Liver (tissue), 9 donors: ENCODE measurements around the gene PCNX2. TPM values are rescaled to one million over a fixed set of nuclear protein-coding genes. Genes with fewer than 3 reads are reported as not detected.

Source experiments
- DNase-seq: peaks from one replicate; pipeline ENCODE4 v3.0.0-alpha.2; 2017; ENCODE audit warnings: low spot score
- H3K27ac ChIP-seq, 2 donors: one replicate each; pipeline ENCODE4 v1.7.0; 2013; ENCODE audit warnings: inconsistent platforms in 2 of 2, low read length in 2 of 2, control low read depth in 1 of 2, low read depth in 1 of 2, mild to moderate bottlenecking in 1 of 2
- H3K27me3 ChIP-seq, 4 donors: one replicate each; pipeline versions ENCODE4 v1.6.1 to v1.7.0; 2013; ENCODE audit warnings: low read length in 3 of 4, inconsistent platforms in 1 of 4, mild to moderate bottlenecking in 1 of 4, moderate library complexity in 1 of 4; ENCODE audit not compliant: control insufficient read depth in 4 of 4, insufficient read depth in 4 of 4
- H3K36me3 ChIP-seq, 4 donors: one replicate each; pipeline versions ENCODE4 v1.6.1 to v1.7.0; 2013; ENCODE audit warnings: low read length in 3 of 4, mild to moderate bottlenecking in 3 of 4, low read depth in 1 of 4, moderate library complexity in 1 of 4; ENCODE audit not compliant: control insufficient read depth in 4 of 4, insufficient read depth in 3 of 4
- H3K4me1 ChIP-seq, 4 donors: one replicate each; pipeline versions ENCODE4 v1.6.1 to v1.7.0; 2013; ENCODE audit warnings: low read length in 3 of 4, mild to moderate bottlenecking in 3 of 4, moderate library complexity in 1 of 4; ENCODE audit not compliant: control insufficient read depth in 4 of 4, insufficient read depth in 4 of 4
- H3K4me3 ChIP-seq, 3 donors: one replicate each; pipeline versions ENCODE4 v1.6.1 to v1.7.0; 2013; ENCODE audit warnings: low read length in 3 of 3, control low read depth in 1 of 3, low read depth in 1 of 3, mild to moderate bottlenecking in 1 of 3
- H3K9ac ChIP-seq, 2 donors: one replicate each; pipeline ENCODE4 v1.7.0; 2013; ENCODE audit warnings: low read length in 2 of 2, mild to moderate bottlenecking in 2 of 2, moderate library complexity in 2 of 2, control low read depth in 1 of 2, low read depth in 1 of 2
- H3K9me3 ChIP-seq, 4 donors: one replicate each; pipeline versions ENCODE4 v1.6.1 to v1.7.0; 2013; ENCODE audit warnings: low read length in 3 of 4; ENCODE audit not compliant: control insufficient read depth in 4 of 4
- ATF3 ChIP-seq: IDR thresholded peaks from 2 replicates; pipeline ENCODE4 v1.6.1; 2016; ENCODE audit warnings: antibody characterized with exemption
- CTCF ChIP-seq: fragments of 150-350 bp; IDR thresholded peaks from 2 replicates; pipeline ENCODE4 v1.5.1; 2017; ENCODE audit warnings: improper control_type of control experiment, low read depth, low read length; ENCODE audit not compliant: missing input control
- EGR1 ChIP-seq, 2 donors: IDR thresholded peaks; 2 replicates each; pipeline ENCODE4 v1.6.1; 2016 to 2018; ENCODE audit warnings: antibody characterized with exemption in 2 of 2, low read depth in 2 of 2
- FOXA1 ChIP-seq: IDR thresholded peaks from 2 replicates; pipeline ENCODE4 v1.6.1; 2016; ENCODE audit warnings: antibody characterized with exemption
- FOXA2 ChIP-seq: IDR thresholded peaks from 2 replicates; pipeline ENCODE4 v1.6.1; 2016; ENCODE audit warnings: antibody characterized with exemption
- GABPA ChIP-seq, 2 donors: IDR thresholded peaks in 1 of 2; conservative IDR thresholded peaks in 1 of 2; 2 replicates each; pipeline ENCODE4 v1.6.1; 2016; ENCODE audit warnings: antibody characterized with exemption in 2 of 2, mild to moderate bottlenecking in 1 of 2, moderate library complexity in 1 of 2
- HNF4A ChIP-seq, 2 donors: conservative IDR thresholded peaks; 2 replicates each; pipeline ENCODE4 v1.6.1; 2016; ENCODE audit warnings: antibody characterized with exemption in 2 of 2, mild to moderate bottlenecking in 2 of 2
- HNF4G ChIP-seq: IDR thresholded peaks from 2 replicates; pipeline ENCODE4 v1.6.1; 2016; ENCODE audit warnings: antibody characterized with exemption
- JUND ChIP-seq, 2 donors: IDR thresholded peaks; 2 replicates each; pipeline ENCODE4 v1.6.1; 2016; ENCODE audit warnings: antibody characterized with exemption in 2 of 2
- MAX ChIP-seq: IDR thresholded peaks from 2 replicates; pipeline ENCODE4 v1.6.1; 2016; ENCODE audit warnings: antibody characterized with exemption
- NR2F2 ChIP-seq: IDR thresholded peaks from 2 replicates; pipeline ENCODE4 v1.6.1; 2016; ENCODE audit warnings: antibody characterized with exemption
- RAD21 ChIP-seq, 2 donors: IDR thresholded peaks; 2 replicates each; pipeline ENCODE4 v1.6.1; 2016; ENCODE audit warnings: antibody characterized with exemption in 2 of 2, mild to moderate bottlenecking in 2 of 2
- REST ChIP-seq: IDR thresholded peaks from 2 replicates; pipeline ENCODE4 v1.6.1; 2016; ENCODE audit warnings: antibody characterized with exemption, mild to moderate bottlenecking
- RXRA ChIP-seq, 2 donors: IDR thresholded peaks; 2 replicates each; pipeline ENCODE4 v1.6.1; 2017 to 2018; ENCODE audit warnings: antibody characterized with exemption in 2 of 2, mild to moderate bottlenecking in 1 of 2
- SP1 ChIP-seq: IDR thresholded peaks from 2 replicates; pipeline ENCODE4 v1.6.1; 2018; ENCODE audit warnings: antibody characterized with exemption, mild to moderate bottlenecking
- TAF1 ChIP-seq: conservative IDR thresholded peaks from 2 replicates; pipeline ENCODE4 v1.6.1; 2016; ENCODE audit warnings: antibody characterized with exemption, mild to moderate bottlenecking
- YY1 ChIP-seq: IDR thresholded peaks from 2 replicates; pipeline ENCODE4 v1.6.1; 2016; ENCODE audit warnings: antibody characterized with exemption, mild to moderate bottlenecking
- ZBTB33 ChIP-seq: IDR thresholded peaks from 2 replicates; pipeline ENCODE4 v1.6.1; 2016; ENCODE audit warnings: antibody characterized with exemption
- WGBS: extraction: QIAGEN DNeasy Blood & Tissue Kit; methylation state at CpG from one replicate; pipeline ENCODE4 v1.1.7; 2013; 5-methylcytosine and 5-hydroxymethylcytosine counted together
- polyA plus RNA-seq, 2 donors: library from polyadenylated mRNA; stranded (reverse) in 1 of 2; unstranded in 1 of 2; fragments of 200-250 nt in 1 of 2; fragments of >200 nt in 1 of 2; fragmentation: Nextera tagmentation in 1 of 2; extraction: Ambion mirVana in 1 of 2; gene quantifications; one replicate each; pipeline versions ENCODE4 v1.2.1 to v1.2.3, GENCODE V29; 2013 to 2015
- total RNA-seq, 2 donors: library from RNA; depleted of rRNA; stranded (reverse); fragments of >200 nt; gene quantifications; one replicate each; pipeline ENCODE4 v1.2.3, GENCODE V29; 2014
- donor health status: healthy.
- donor health status: healthy.
- donor health status: healthy.
- donor health status: healthy.
- donor health status: healthy.

PCNX2 gene
- total and polyA plus RNA-seq, 4 donors = 0.20 to 3.1 (median 0.92) TPM

GRCh38 chr1:232995189-232995588 is 300.3 kb downstream of the PCNX2 start:
- H3K4me1 ChIP-seq = no peaks in the 10 kb centered on the region
- no peak for TF ChIP-seq JUND (IDR thresholded peaks at IDR 0.05)
- TF ChIP-seq HNF4A (conservative IDR thresholded peaks at IDR 0.05) = no peak
- no peak for TF ChIP-seq FOXA1
- no peak for TF ChIP-seq REST
- no peak for TF ChIP-seq TAF1
- no peak for TF ChIP-seq SP1
- TF ChIP-seq HNF4G = no peak
- TF ChIP-seq ZBTB33 = no peak
- TF ChIP-seq EGR1 (IDR thresholded peaks at IDR 0.05; ENCODE audit: low read depth in 2 of 2) = no peak
- TF ChIP-seq YY1 = no peak
- no peak for TF ChIP-seq FOXA2
- TF ChIP-seq RAD21 (IDR thresholded peaks at IDR 0.05) = no peak
- TF ChIP-seq MAX = no peak
- no peak for TF ChIP-seq ATF3
- TF ChIP-seq RXRA (IDR thresholded peaks at IDR 0.05) = no peak
- TF ChIP-seq CTCF = no peak
- TF ChIP-seq NR2F2 = no peak
- no peak for TF ChIP-seq GABPA (IDR thresholded peaks at IDR 0.05 in 1 of 2, conservative IDR thresholded peaks at IDR 0.05 in 1 of 2)
- H3K9ac ChIP-seq = no peak overlapping the region
- H3K27me3 ChIP-seq = no peaks in the 10 kb centered on the region
- 96% methylated on average over 2 of the region's 2 CpGs for WGBS
- H3K4me3 ChIP-seq = no peak overlapping the region
- H3K9me3 ChIP-seq = peaks cover 0 to 3% (median under 1%) of the 10 kb centered on the region in 4 donors
- no peak for DNase-seq
- no peaks in the 10 kb centered on the region for H3K36me3 ChIP-seq
- H3K27ac ChIP-seq = no peak overlapping the region

- no peak for TF ChIP-seq SP1
- TF ChIP-seq ZBTB33 = no peak
- TF ChIP-seq FOXA2 = no peak
- TF ChIP-seq RAD21 (IDR thresholded peaks at IDR 0.05) = no peak
- H3K4me1 ChIP-seq = no peaks in the 10 kb centered on the region
- no peak overlapping the region for H3K4me3 ChIP-seq
- 94% methylated on average over 3 of the region's 3 CpGs for WGBS
- H3K9me3 ChIP-seq = peaks cover 0 to 3% (median under 1%) of the 10 kb centered on the region in 4 donors
- H3K9ac ChIP-seq = no peak overlapping the region
- no peaks in the 10 kb centered on the region for H3K36me3 ChIP-seq
- no peaks in the 10 kb centered on the region for H3K27me3 ChIP-seq
- H3K27ac ChIP-seq = no peak overlapping the region
- DNase-seq = no peak
These were observed 302.0 kb downstream of the PCNX2 start for GRCh38 chr1:232993555-232993954.
